Measurements from ENCODE around the gene BPIFB3.

DNA sequence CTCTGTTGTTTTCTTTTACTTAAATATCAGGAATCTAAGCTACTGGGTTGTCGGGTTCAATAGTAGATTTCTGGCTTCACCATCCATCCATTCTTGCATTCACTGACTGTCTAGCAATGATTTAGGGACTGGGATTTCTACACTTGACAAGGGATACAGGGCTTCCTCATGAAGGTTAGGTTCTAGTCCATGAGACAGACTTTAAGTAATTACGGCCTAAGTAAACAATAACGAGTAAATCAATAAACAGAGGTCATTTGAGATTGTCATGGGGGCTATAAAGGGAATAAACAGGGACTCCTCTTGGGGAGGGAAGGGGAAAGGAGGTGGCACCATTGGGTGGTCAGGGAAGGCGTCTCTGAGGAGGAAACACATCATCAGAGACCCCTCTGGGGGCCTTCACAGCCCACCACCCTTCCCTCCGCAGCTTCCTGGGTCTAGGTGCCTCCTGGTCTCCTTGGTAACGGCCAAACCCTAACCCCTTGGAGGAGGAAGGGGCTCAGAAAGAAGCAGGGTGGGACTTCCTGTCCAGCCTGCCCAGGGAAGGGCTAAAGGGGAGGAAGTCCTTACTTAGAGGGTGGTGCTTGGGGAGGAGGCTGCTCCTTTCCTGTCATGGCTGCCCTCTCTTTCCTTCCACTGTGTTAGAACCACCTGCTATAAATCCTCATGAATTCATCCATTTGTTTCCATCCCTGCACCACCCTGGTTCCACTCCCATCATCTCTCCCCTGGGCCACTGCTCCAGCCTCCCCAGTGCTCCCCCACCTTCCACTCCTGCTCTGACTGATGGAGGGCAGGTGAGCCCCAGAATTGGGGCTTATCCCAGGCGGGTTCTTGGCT lies 59.1 kb downstream of the BPIFB3 start:
- no peak for TF ChIP-seq POLR2A (IDR thresholded peaks at IDR 0.05)
- TF ChIP-seq, protein P1, sequence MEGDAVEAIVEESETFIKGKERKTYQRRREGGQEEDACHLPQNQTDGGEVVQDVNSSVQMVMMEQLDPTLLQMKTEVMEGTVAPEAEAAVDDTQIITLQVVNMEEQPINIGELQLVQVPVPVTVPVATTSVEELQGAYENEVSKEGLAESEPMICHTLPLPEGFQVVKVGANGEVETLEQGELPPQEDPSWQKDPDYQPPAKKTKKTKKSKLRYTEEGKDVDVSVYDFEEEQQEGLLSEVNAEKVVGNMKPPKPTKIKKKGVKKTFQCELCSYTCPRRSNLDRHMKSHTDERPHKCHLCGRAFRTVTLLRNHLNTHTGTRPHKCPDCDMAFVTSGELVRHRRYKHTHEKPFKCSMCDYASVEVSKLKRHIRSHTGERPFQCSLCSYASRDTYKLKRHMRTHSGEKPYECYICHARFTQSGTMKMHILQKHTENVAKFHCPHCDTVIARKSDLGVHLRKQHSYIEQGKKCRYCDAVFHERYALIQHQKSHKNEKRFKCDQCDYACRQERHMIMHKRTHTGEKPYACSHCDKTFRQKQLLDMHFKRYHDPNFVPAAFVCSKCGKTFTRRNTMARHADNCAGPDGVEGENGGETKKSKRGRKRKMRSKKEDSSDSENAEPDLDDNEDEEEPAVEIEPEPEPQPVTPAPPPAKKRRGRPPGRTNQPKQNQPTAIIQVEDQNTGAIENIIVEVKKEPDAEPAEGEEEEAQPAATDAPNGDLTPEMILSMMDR (IDR thresholded peaks at IDR 0.05) = no peak

Measured in thyroid gland (tissue), 4 donors.